Measurements from ENCODE around the gene COPG2. TPM values are rescaled to one million over a fixed set of nuclear protein-coding genes. Genes with fewer than 3 reads are reported as not detected.

The COPG2 gene
- total and polyA plus RNA-seq, 2 experiments from 2014 or later, result 4.9 to 66.3 TPM

DNA sequence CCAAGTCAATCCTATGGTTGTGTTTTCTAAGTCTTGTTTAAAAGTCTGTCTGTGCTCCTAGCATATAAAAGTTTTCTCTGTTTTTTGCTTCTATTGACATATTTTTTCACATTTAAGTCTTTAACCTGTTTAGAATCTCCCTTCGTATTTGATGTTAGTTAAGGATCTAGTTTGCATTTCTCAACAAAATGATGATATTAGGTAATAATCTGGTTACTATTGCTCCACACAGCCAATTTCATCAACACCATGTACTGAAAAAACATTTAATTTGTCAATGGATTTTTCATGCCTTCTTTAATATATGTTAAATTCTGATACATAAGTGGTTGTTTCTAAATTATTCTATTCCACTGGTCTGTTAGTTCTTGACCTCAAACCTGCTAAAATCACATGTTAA lies 35.3 kb upstream of the COPG2 start (continued):
- TF ChIP-seq CTCF (conservative IDR thresholded peaks at IDR 0.05; ENCODE audit: low read depth in 2 of 2) (no peak), CREB1 (CRISPR knock-in tag; IDR thresholded peaks at IDR 0.05; ENCODE audit: low read depth) (no peak)

- Mint-ChIP-seq H3K27ac (no peak overlapping the region), H3K9me3 (peaks cover 9% of the 10 kb centered on the region; the same call in 2 of the 3 replicates), H3K4me1 (no peaks in the 10 kb centered on the region), H3K36me3 (ENCODE audit: low read depth) (no peaks in the 10 kb centered on the region), H3K27me3 (ENCODE audit: insufficient read depth, low read depth, poor library complexity) (peaks cover 2% of the 10 kb centered on the region), H3K4me3 (no peak overlapping the region)
- ATAC-seq, result no peak
- no peaks in the 10 kb centered on the region for H3K9me2 ChIP-seq (ENCODE audit: insufficient read depth)
- no peaks in the 10 kb centered on the region for H3K27me3 ChIP-seq (ENCODE audit: insufficient read depth)
- DNase-seq (ENCODE audit: low spot score), result no peak
- no peaks in the 10 kb centered on the region for H4K20me1 ChIP-seq (replicated peaks; ENCODE audit: insufficient read depth)
- H3K36me3 ChIP-seq (ENCODE audit: insufficient read depth), result no peaks in the 10 kb centered on the region
- H3K4me3 ChIP-seq, result no peak overlapping the region
- H3F3A ChIP-seq (replicated peaks; ENCODE audit: low read depth), result no peaks in the 10 kb centered on the region
- H3K4me1 ChIP-seq (ENCODE audit: insufficient read depth), result no peaks in the 10 kb centered on the region
- no peaks in the 10 kb centered on the region for H3K79me2 ChIP-seq (replicated peaks; ENCODE audit: insufficient read depth)
- no peak overlapping the region for H3K27ac ChIP-seq (ENCODE audit: low read depth)
- H3K4me2 ChIP-seq, result no peak overlapping the region
- H2AFZ ChIP-seq, result no peak overlapping the region
- no peak for TF ChIP-seq JUNB (IDR thresholded peaks at IDR 0.05; ENCODE audit: unreplicated experiment)
- no peak for TF ChIP-seq STAT1 (IDR thresholded peaks at IDR 0.05; ENCODE audit: unreplicated experiment)
- TF ChIP-seq EZH2 (IDR thresholded peaks at IDR 0.05; ENCODE audit: low read depth, unreplicated experiment), result no peak
- TF ChIP-seq, protein P1, sequence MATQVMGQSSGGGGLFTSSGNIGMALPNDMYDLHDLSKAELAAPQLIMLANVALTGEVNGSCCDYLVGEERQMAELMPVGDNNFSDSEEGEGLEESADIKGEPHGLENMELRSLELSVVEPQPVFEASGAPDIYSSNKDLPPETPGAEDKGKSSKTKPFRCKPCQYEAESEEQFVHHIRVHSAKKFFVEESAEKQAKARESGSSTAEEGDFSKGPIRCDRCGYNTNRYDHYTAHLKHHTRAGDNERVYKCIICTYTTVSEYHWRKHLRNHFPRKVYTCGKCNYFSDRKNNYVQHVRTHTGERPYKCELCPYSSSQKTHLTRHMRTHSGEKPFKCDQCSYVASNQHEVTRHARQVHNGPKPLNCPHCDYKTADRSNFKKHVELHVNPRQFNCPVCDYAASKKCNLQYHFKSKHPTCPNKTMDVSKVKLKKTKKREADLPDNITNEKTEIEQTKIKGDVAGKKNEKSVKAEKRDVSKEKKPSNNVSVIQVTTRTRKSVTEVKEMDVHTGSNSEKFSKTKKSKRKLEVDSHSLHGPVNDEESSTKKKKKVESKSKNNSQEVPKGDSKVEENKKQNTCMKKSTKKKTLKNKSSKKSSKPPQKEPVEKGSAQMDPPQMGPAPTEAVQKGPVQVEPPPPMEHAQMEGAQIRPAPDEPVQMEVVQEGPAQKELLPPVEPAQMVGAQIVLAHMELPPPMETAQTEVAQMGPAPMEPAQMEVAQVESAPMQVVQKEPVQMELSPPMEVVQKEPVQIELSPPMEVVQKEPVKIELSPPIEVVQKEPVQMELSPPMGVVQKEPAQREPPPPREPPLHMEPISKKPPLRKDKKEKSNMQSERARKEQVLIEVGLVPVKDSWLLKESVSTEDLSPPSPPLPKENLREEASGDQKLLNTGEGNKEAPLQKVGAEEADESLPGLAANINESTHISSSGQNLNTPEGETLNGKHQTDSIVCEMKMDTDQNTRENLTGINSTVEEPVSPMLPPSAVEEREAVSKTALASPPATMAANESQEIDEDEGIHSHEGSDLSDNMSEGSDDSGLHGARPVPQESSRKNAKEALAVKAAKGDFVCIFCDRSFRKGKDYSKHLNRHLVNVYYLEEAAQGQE (IDR thresholded peaks at IDR 0.05; ENCODE audit: unreplicated experiment), result no peak
- TF ChIP-seq CTCF (conservative IDR thresholded peaks at IDR 0.05; ENCODE audit: low read depth in 2 of 2), result no peak
- no peak for TF ChIP-seq POLR2AphosphoS5 (IDR thresholded peaks at IDR 0.05; ENCODE audit: low read depth)
- no peak for TF ChIP-seq EZH2phosphoT487 (IDR thresholded peaks at IDR 0.05; ENCODE audit: unreplicated experiment)
- TF ChIP-seq CREB1 (CRISPR knock-in tag; IDR thresholded peaks at IDR 0.05; ENCODE audit: low read depth), result no peak
- no peak for TF ChIP-seq ETS1 (IDR thresholded peaks at IDR 0.05)
- no peak for TF ChIP-seq ZNF331 (CRISPR knock-in tag; IDR thresholded peaks at IDR 0.05; ENCODE audit: low read depth)
These were observed 33.1 kb upstream of the COPG2 start for GRCh38 chr7:130701650-130702049.
